Gastrocnemius medialis (tissue), 4 donors: ENCODE data around the gene MSANTD2. TPM values are rescaled to one million over a fixed set of nuclear protein-coding genes. Genes with fewer than 3 reads are reported as not detected.

Source experiments
- ATAC-seq, 2 donors: fragments of 150-250 bp; one replicate each; pipeline ENCODE4 v1.9.1; 2016
- DNase-seq, 2 donors: peaks; one replicate each; pipeline ENCODE4 v3.0.0-alpha.2; 2019
- H3K27ac ChIP-seq, 4 donors: fragments of 200-600 bp; sonication (generic); 1 replicate in 1 of 4; 2 replicates in 3 of 4; pipeline ENCODE4 v1.5.1; 2016 to 2018; ENCODE audit warnings: mild to moderate bottlenecking in 2 of 4, moderate library complexity in 1 of 4
- H3K27me3 ChIP-seq, 3 donors: fragments of 200-600 bp; sonication (generic) in 2 of 3; 1 replicate in 1 of 3; 2 replicates in 2 of 3; pipeline versions ENCODE4 v1.5.1 to v1.6.0; 2016 to 2019; ENCODE audit warnings: mild to moderate bottlenecking in 1 of 3, moderate library complexity in 1 of 3
- H3K36me3 ChIP-seq, 2 donors: fragments of 200-600 bp; sonication (generic) in 1 of 2; one replicate each; pipeline ENCODE4 v1.5.1; 2017 to 2018
- H3K4me1 ChIP-seq, 2 donors: fragments of 200-600 bp; sonication (generic) in 1 of 2; one replicate each; pipeline ENCODE4 v1.5.1; 2016 to 2017; ENCODE audit warnings: mild to moderate bottlenecking in 2 of 2
- H3K4me3 ChIP-seq, 4 donors: fragments of 200-600 bp; sonication (generic) in 3 of 4; 1 replicate in 1 of 4; 2 replicates in 3 of 4; pipeline ENCODE4 v1.5.1; 2016 to 2019; ENCODE audit warnings: mild to moderate bottlenecking in 2 of 4
- H3K9me3 ChIP-seq, 3 donors: fragments of 200-600 bp; sonication (generic) in 2 of 3; 1 replicate in 1 of 3; 2 replicates in 2 of 3; pipeline ENCODE4 v1.5.1; 2016 to 2019
- POLR2A ChIP-seq, 2 donors: fragments of 450-650 bp; IDR thresholded peaks; one replicate each; pipeline ENCODE4 v1.6.1; 2017; ENCODE audit warnings: antibody characterized with exemption in 2 of 2, mild to moderate bottlenecking in 2 of 2, moderate library complexity in 2 of 2
- in situ Hi-C, 4 donors: fragments of 200-750 bp; cut with MboI; loops; one replicate each; pipeline versions ENCODE4 v1.15.0 to v1.8.0; 2017; ENCODE audit warnings: low sequenced_read_pairs in 4 of 4
- intact Hi-C: fragments of 100-400 bp; cut with DNase I; formaldehyde crosslinking; loops from one replicate; pipeline ENCODE4 v1.15.1; 2023; ENCODE audit warnings: low total_unique reads
- total RNA-seq, 4 donors: library from RNA; depleted of rRNA; stranded (reverse); fragments of >200 nt; gene quantifications; one replicate each; pipeline versions ENCODE4 v1.1.0 to v1.2.3, GENCODE V29; 2016
- TF ChIP-seq, protein P1 (sequence below), 5 experiments: fragments of 450-650 bp in 3 of 5; fragments of 200-600 bp in 2 of 5; sonication (generic) in 2 of 5; IDR thresholded peaks in 4 of 5; conservative IDR thresholded peaks in 1 of 5; 1 replicate in 4 of 5; 2 replicates in 1 of 5; pipeline ENCODE4 v1.5.1; 2016 to 2019; ENCODE audit warnings: antibody characterized with exemption in 5 of 5, mild to moderate bottlenecking in 3 of 5, moderate library complexity in 3 of 5

The MSANTD2 gene
- total RNA-seq, 4 donors from 2014 or later = 3.3 to 5.1 (median 3.8) TPM

DNA sequence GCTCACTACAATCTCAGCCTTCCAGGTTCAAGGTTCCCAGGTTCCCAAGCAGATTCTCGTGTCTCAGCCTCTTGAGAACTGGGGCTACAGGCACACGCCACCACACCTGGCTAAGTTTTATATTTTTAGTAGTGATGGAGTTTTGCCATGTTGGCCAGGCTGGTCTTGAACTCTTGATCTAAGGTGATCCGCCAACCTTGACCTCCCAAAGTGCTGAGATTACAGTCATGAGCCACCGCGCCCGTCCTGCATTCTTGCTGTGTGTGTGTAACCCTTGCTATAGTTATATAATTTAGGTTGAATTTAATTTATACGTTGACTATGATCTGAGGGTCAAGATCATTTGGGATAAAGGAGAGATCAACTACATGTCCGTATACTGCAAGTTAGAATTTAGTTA lies 35.7 kb upstream of the MSANTD2 start:
- Histone ChIP-seq H3K9me3 (no peaks in the 10 kb centered on the region), H3K4me1 (peaks cover 9 to 16% of the 10 kb centered on the region in 2 donors), H3K36me3 (no peaks in the 10 kb centered on the region), H3K27me3 (peaks cover 29 to 33% (median 30%) of the 10 kb centered on the region in 3 donors), H3K27ac (no peak overlapping the region), H3K4me3 (peak overlapping the region in 3 of 4 donors; percentile 44 to 58 (median 54))
- no peak for ATAC-seq
- in situ Hi-C loops = loop anchor here (5.0 to 10.0 kb wide), 4 partner anchors 71 to 171 kb away; partner anchors contain the start of genes SIAE (in 3 of the 4), SPA17 (in 3 of the 4) and ESAM (in 1 of the 4)
- no peak for DNase-seq
- intact Hi-C loops = loop anchor here (2.0 to 5.0 kb wide), 2 partner anchors 35 to 74 kb away; partner anchors contain the start of genes ESAM and MSANTD2
- no peak for TF ChIP-seq POLR2A (IDR thresholded peaks at IDR 0.05)
- TF ChIP-seq, protein P1, sequence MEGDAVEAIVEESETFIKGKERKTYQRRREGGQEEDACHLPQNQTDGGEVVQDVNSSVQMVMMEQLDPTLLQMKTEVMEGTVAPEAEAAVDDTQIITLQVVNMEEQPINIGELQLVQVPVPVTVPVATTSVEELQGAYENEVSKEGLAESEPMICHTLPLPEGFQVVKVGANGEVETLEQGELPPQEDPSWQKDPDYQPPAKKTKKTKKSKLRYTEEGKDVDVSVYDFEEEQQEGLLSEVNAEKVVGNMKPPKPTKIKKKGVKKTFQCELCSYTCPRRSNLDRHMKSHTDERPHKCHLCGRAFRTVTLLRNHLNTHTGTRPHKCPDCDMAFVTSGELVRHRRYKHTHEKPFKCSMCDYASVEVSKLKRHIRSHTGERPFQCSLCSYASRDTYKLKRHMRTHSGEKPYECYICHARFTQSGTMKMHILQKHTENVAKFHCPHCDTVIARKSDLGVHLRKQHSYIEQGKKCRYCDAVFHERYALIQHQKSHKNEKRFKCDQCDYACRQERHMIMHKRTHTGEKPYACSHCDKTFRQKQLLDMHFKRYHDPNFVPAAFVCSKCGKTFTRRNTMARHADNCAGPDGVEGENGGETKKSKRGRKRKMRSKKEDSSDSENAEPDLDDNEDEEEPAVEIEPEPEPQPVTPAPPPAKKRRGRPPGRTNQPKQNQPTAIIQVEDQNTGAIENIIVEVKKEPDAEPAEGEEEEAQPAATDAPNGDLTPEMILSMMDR (IDR thresholded peaks at IDR 0.05 in 4 of 5, conservative IDR thresholded peaks at IDR 0.05 in 1 of 5) = no peak

DNA sequence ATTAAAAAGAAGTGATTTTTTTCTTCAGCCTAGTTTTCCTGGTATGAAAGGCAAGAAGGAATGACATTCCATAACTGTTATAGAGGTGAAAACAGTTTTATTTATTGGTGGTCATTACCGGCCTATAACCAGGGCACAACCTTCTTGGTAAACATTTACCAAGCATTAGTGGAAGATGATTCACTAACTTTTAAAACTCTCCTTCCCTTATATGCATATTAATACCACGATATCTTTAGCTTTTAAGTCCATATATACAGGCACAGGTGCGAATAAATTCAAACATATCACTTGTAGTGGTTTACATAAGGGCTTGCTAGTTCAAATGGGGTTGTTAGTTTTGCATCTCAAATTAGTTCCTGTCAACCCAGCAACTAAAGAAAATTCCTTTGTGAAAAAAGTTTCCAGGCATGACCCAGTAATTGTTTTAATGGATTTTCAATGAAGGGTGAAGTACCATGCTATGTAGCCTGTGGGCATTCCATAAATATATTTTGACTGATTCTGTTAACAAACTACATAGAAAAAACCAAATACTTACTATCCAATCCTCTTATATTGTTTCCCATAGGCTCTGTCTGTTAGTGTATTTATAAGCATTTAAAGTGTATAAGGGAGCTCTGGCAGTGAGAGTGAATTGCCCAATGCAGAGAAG lies 34.4 kb upstream of the MSANTD2 start:
- H3K27ac ChIP-seq = no peak overlapping the region
- H3K4me3 ChIP-seq = no peak overlapping the region
- in situ Hi-C loops (loop anchor here (5.0 to 10.0 kb wide), 4 partner anchors 70 to 170 kb away; partner anchors contain the start of genes SIAE (in 3 of the 4), SPA17 (in 3 of the 4) and ESAM (in 1 of the 4)), intact Hi-C loops (loop anchor here (5.0 kb wide), 1 partner anchor 72 kb away; the partner anchor contains the start of gene ESAM)
- peaks cover 7 to 13% of the 10 kb centered on the region in 2 donors for H3K4me1 ChIP-seq
- DNase-seq (no peak), ATAC-seq (no peak)
- TF ChIP-seq, protein P1 (IDR thresholded peaks at IDR 0.05 in 4 of 5, conservative IDR thresholded peaks at IDR 0.05 in 1 of 5) = no peak
- TF ChIP-seq POLR2A (IDR thresholded peaks at IDR 0.05) = no peak
- no peaks in the 10 kb centered on the region for H3K36me3 ChIP-seq
- H3K27me3 ChIP-seq = peaks cover 17 to 21% (median 17%) of the 10 kb centered on the region in 3 donors
- H3K9me3 ChIP-seq = no peaks in the 10 kb centered on the region

DNA sequence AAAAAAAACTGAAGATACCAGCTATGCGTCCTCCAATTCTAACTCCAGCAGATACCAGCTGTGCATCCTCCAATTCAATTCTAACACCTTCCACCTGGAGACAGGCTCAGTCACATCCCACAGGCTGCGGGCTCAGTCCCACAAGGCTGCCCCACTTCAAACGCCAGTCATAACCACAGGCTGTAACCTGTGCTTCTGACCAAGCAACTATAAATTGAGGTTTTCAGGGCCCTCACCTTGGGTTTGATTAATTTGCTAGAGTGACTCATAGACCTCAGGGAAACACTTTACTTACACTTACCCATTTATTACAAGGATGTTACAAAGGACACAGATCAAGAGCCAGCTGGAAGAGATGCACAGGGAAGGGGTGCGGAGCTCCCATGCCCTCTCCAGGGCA lies 32.4 kb upstream of the MSANTD2 start:
- ATAC-seq (no peak), DNase-seq (no peak)
- Histone ChIP-seq H3K9me3 (no peaks in the 10 kb centered on the region), H3K36me3 (no peaks in the 10 kb centered on the region), H3K4me3 (no peak overlapping the region), H3K27me3 (no peaks in the 10 kb centered on the region), H3K27ac (no peak overlapping the region), H3K4me1 (peaks cover 0 to 10% of the 10 kb centered on the region in 2 donors)
- intact Hi-C loops (no loop called here), in situ Hi-C loops (loop anchor here in 3 of 4 donors (10.0 kb wide), 3 partner anchors 68 to 168 kb away; partner anchors contain the start of genes ESAM (in 1 of the 3), SIAE (in 1 of the 3) and SPA17 (in 1 of the 3))
- TF ChIP-seq, protein P1 (IDR thresholded peaks at IDR 0.05 in 4 of 5, conservative IDR thresholded peaks at IDR 0.05 in 1 of 5) = no peak
- no peak for TF ChIP-seq POLR2A (IDR thresholded peaks at IDR 0.05)

DNA sequence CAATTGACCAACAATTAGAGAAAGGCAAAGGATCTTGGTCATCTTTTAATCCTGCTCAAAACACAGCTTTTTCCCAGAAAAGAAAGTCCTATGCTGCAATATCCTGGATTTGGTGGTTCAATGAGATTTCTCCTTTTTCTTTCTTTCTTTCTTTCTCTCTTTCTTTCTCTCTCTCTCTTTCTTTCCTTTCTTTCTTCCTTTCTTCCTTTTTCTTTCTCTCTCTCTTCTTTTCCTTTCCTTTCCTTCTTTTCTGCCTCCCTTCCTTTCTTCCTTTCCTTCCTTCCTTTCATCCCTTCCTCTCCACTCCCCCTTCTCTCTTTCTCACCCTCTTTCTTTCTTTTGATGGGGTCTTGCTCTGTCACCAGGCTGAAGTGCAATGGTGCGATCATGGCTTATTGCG lies 31.7 kb upstream of the MSANTD2 start:
- DNase-seq (no peak), ATAC-seq (no peak)
- Histone ChIP-seq H3K36me3 (no peaks in the 10 kb centered on the region), H3K27ac (no peak overlapping the region), H3K4me1 (peaks cover 0 to 5% of the 10 kb centered on the region in 2 donors), H3K4me3 (no peak overlapping the region), H3K27me3 (no peaks in the 10 kb centered on the region), H3K9me3 (no peaks in the 10 kb centered on the region)
- TF ChIP-seq, protein P1 (IDR thresholded peaks at IDR 0.05 in 4 of 5, conservative IDR thresholded peaks at IDR 0.05 in 1 of 5) = no peak
- TF ChIP-seq POLR2A (IDR thresholded peaks at IDR 0.05) = no peak
- in situ Hi-C loops = loop anchor here in 3 of 4 donors (10.0 kb wide), 3 partner anchors 67 to 167 kb away; partner anchors contain the start of genes ESAM (in 1 of the 3), SIAE (in 1 of the 3) and SPA17 (in 1 of the 3)
- intact Hi-C loops = no loop called here
